ENCODE data around the gene ASB14.

The ASB14 gene

DNA sequence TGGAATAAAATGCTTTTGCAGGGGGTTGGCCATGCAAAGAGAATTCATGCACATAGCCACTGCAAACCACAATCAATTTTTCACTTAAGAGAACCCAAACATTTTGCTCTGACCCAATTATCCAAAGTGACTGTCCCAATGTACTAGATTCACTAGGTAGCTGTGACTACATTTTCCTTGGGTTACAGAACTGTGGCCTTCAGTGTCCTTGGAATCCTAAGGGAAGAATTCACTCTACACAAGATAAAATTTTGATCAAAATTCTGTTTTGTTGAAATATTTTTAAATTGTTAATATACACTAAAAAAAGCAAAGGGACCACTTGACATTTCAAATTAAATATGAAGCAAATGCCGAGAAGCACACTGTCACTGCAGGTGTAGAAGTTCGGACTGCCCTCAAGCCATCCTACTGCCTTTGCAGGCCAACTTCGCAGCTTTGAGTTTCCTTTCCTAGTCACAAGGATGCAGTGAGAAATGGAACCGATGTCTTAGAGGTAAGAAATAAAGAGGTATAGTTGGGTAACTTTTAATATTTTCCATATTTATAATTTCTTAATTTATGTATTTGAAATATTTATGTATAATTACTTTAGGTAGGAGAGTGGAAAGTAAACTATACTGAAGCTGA is 527 bp upstream of the ASB14 start:
- Histone ChIP-seq H3K27ac (ENCODE audit: low read length) (no peak overlapping the region), H3K27me3 (ENCODE audit: control insufficient read depth in 1 of 2, insufficient read depth in 2 of 2, low read length in 2 of 2) (no peaks in the 10 kb centered on the region), H3K9me3 (ENCODE audit: control insufficient read depth in 2 of 2, low read length in 2 of 2) (no peaks in the 10 kb centered on the region), H3K9ac (ENCODE audit: low read length in 2 of 2) (no peak overlapping the region), H3K4me1 (ENCODE audit: control insufficient read depth, insufficient read depth, low read length) (no peaks in the 10 kb centered on the region), H3K4me3 (ENCODE audit: low read length in 2 of 2) (no peak overlapping the region), H3K36me3 (ENCODE audit: control insufficient read depth in 2 of 2, insufficient read depth in 2 of 2, low read length in 2 of 2) (no peaks in the 10 kb centered on the region)

DNA sequence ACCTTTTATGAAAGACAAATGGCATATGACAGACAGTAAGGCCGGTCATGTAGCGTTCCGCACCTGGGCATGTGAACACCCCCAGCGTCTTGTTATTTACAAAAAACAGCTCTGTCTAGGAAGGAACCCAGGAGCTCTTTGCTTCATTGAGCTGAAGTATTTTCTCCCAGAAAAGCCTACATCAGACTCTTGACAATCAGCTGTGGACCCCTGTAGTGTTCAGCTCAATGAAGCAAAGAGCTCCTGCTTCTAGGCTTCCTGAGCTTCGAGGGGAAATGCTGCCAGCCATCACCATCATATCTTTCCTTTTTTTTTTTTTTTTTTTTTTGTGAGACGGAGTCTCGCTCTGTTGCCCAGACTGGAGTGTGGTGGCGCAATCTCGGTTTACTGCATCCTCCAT is 4.1 kb downstream of the ASB14 start:
- no peak overlapping the region for H3K4me3 ChIP-seq (ENCODE audit: low read length in 2 of 2)
- no peaks in the 10 kb centered on the region for H3K4me1 ChIP-seq (ENCODE audit: control insufficient read depth, insufficient read depth, low read length)
- no peaks in the 10 kb centered on the region for H3K9me3 ChIP-seq (ENCODE audit: control insufficient read depth in 2 of 2, low read length in 2 of 2)
- H3K27me3 ChIP-seq (ENCODE audit: control insufficient read depth in 1 of 2, insufficient read depth in 2 of 2, low read length in 2 of 2): no peaks in the 10 kb centered on the region
- no peaks in the 10 kb centered on the region for H3K36me3 ChIP-seq (ENCODE audit: control insufficient read depth in 2 of 2, insufficient read depth in 2 of 2, low read length in 2 of 2)
- no peak overlapping the region for H3K27ac ChIP-seq (ENCODE audit: low read length)
- H3K9ac ChIP-seq (ENCODE audit: low read length in 2 of 2): no peak overlapping the region

DNA sequence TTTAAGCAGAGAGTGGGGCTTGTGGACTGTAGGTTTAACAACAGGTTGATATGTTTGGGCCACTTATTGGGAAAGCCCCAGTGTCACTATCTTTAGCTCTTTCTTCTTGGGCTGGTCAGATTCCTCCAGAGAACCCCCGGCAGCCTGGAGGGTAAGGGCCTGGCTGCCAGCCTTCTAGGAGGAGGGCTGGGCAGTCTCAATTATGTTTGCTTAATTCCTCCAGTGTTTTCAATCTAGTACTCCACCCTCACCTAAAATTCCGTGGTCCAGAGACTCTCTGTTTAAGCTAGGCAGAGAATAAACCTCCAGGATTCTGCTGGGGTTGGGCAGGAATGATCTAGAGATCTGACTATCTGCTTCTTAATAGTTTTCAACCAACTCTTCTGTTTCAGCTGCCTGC is 5.3 kb downstream of the ASB14 start:
- Histone ChIP-seq H3K27ac (ENCODE audit: low read length) (no peak overlapping the region), H3K36me3 (ENCODE audit: control insufficient read depth in 2 of 2, insufficient read depth in 2 of 2, low read length in 2 of 2) (no peaks in the 10 kb centered on the region), H3K9me3 (ENCODE audit: control insufficient read depth in 2 of 2, low read length in 2 of 2) (no peaks in the 10 kb centered on the region), H3K4me3 (ENCODE audit: low read length in 2 of 2) (no peak overlapping the region), H3K9ac (ENCODE audit: low read length in 2 of 2) (no peak overlapping the region), H3K4me1 (ENCODE audit: control insufficient read depth, insufficient read depth, low read length) (no peaks in the 10 kb centered on the region), H3K27me3 (ENCODE audit: control insufficient read depth in 1 of 2, insufficient read depth in 2 of 2, low read length in 2 of 2) (no peaks in the 10 kb centered on the region)

DNA sequence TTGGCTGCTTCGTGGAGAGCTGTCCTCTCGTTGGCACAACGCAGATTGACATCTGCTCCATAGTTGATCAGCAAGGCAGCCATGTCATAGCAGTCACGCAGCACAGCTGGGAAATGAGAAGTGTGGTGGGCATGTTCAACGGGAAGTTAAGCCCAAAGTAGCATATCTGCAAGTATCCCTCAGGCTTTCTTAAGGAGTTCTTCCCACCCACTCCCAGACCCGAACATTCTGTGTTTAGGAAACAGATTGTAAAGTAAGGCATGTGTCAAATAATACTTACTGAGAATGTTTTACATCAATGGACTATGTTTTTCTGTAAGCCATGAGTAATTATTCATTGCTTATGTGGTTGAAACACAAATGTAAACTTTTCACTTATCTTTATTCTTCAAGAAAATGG is 9.2 kb downstream of the ASB14 start:
- Histone ChIP-seq H3K4me3 (ENCODE audit: low read length in 2 of 2) (no peak overlapping the region), H3K4me1 (ENCODE audit: control insufficient read depth, insufficient read depth, low read length) (no peaks in the 10 kb centered on the region), H3K27me3 (ENCODE audit: control insufficient read depth in 1 of 2, insufficient read depth in 2 of 2, low read length in 2 of 2) (no peaks in the 10 kb centered on the region), H3K36me3 (ENCODE audit: control insufficient read depth in 2 of 2, insufficient read depth in 2 of 2, low read length in 2 of 2) (no peaks in the 10 kb centered on the region), H3K27ac (ENCODE audit: low read length) (no peak overlapping the region), H3K9me3 (ENCODE audit: control insufficient read depth in 2 of 2, low read length in 2 of 2) (no peaks in the 10 kb centered on the region), H3K9ac (ENCODE audit: low read length in 2 of 2) (no peak overlapping the region)

DNA sequence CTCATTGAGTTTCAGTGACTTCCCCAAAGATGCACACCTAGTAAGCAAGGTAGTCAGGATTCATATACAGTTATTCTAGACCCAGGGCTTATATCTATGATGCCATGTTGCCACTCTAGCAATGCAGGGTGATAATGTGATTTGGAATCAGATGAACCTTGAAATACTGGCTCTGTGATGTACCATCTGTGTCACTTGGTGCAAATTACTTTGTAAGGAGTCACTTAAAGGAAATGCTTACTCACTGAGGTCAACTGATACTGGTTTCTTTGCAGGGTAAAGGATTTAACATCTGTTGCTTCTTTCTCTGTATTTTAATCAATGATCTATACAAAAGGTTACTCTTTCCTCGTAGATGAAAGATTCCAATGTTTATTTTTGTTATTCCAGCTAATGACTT is 10.8 kb downstream of the ASB14 start:
- Histone ChIP-seq H3K27me3 (ENCODE audit: control insufficient read depth in 1 of 2, insufficient read depth in 2 of 2, low read length in 2 of 2) (no peaks in the 10 kb centered on the region), H3K4me1 (ENCODE audit: control insufficient read depth, insufficient read depth, low read length) (no peaks in the 10 kb centered on the region), H3K27ac (ENCODE audit: low read length) (no peak overlapping the region), H3K36me3 (ENCODE audit: control insufficient read depth in 2 of 2, insufficient read depth in 2 of 2, low read length in 2 of 2) (no peaks in the 10 kb centered on the region), H3K9ac (ENCODE audit: low read length in 2 of 2) (no peak overlapping the region), H3K4me3 (ENCODE audit: low read length in 2 of 2) (no peak overlapping the region), H3K9me3 (ENCODE audit: control insufficient read depth in 2 of 2, low read length in 2 of 2) (no peaks in the 10 kb centered on the region)

DNA sequence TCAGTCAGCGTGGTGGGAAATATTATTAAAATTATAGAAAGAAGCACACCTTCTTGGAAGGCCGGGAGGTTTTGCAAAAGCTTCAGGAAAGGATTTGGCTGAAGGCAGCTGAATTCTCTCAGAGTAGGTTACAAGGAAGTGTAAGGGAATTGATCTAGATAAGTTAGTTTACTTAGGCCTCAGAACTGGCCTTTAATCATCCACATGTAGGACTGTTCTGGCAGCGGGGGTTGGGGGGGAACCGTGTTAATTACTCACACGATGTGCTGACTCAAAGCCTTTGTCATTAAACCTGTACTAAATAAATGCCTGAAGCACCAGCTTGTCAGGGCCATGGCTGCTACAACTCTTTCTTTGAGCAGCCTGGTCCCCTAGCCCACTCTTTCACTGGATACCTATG is 12.8 kb downstream of the ASB14 start:
- H3K27me3 ChIP-seq (ENCODE audit: control insufficient read depth in 1 of 2, insufficient read depth in 2 of 2, low read length in 2 of 2): no peaks in the 10 kb centered on the region
- H3K9ac ChIP-seq (ENCODE audit: low read length in 2 of 2): no peak overlapping the region
- H3K36me3 ChIP-seq (ENCODE audit: control insufficient read depth in 2 of 2, insufficient read depth in 2 of 2, low read length in 2 of 2): peaks cover 0 to 2% of the 10 kb centered on the region in 2 donors
- no peak overlapping the region for H3K27ac ChIP-seq (ENCODE audit: low read length)
- H3K4me1 ChIP-seq (ENCODE audit: control insufficient read depth, insufficient read depth, low read length): no peaks in the 10 kb centered on the region
- H3K4me3 ChIP-seq (ENCODE audit: low read length in 2 of 2): no peak overlapping the region
- H3K9me3 ChIP-seq (ENCODE audit: control insufficient read depth in 2 of 2, low read length in 2 of 2): no peaks in the 10 kb centered on the region

DNA sequence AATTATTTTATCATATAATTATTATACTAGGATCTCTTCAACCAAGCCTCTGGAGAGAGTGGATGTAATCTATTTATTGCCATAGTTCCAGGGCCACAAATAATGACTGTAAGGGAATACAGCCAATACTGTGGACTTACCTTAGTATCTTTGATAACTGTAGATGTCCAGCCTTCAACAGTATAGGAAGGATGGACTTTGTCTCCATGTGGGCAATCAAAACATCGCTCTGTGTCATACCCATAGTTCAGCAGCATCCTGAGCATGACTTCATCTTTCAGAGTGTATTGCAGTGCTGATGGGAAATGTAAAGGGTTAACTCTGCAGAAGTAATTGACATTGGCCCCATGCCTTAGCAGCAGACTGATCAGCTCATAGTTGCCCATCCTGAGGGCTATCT is 14.2 kb downstream of the ASB14 start:
- Histone ChIP-seq H3K9me3 (ENCODE audit: control insufficient read depth in 2 of 2, low read length in 2 of 2) (no peaks in the 10 kb centered on the region), H3K9ac (ENCODE audit: low read length in 2 of 2) (no peak overlapping the region), H3K4me3 (ENCODE audit: low read length in 2 of 2) (no peak overlapping the region), H3K36me3 (ENCODE audit: control insufficient read depth in 2 of 2, insufficient read depth in 2 of 2, low read length in 2 of 2) (peaks cover 3% of the 10 kb centered on the region in 2 donors), H3K4me1 (ENCODE audit: control insufficient read depth, insufficient read depth, low read length) (no peaks in the 10 kb centered on the region), H3K27me3 (ENCODE audit: control insufficient read depth in 1 of 2, insufficient read depth in 2 of 2, low read length in 2 of 2) (no peaks in the 10 kb centered on the region), H3K27ac (ENCODE audit: low read length) (no peak overlapping the region)

DNA sequence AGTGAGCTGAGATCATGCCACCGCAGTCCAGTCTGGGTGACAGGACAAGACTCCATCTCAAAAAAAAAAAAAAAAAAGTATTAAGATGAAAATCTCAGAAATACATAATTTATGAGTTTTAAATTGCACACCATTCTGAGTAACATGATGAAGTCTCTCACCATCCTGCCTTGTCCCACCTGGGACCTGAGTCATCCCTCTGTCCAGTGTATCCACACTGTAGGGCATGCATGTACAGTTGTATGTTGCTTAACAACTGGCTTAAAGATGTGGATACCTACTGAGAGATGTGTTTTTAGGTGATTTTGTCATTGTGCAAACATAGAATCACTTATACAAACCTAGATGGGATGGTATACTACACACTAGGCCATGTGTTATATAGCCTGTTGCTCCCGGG is 17.1 kb downstream of the ASB14 start:
- no peaks in the 10 kb centered on the region for H3K9me3 ChIP-seq (ENCODE audit: control insufficient read depth in 2 of 2, low read length in 2 of 2)
- no peak overlapping the region for H3K9ac ChIP-seq (ENCODE audit: low read length in 2 of 2)
- H3K36me3 ChIP-seq (ENCODE audit: control insufficient read depth in 2 of 2, insufficient read depth in 2 of 2, low read length in 2 of 2): peaks cover 3 to 8% of the 10 kb centered on the region in 2 donors
- H3K4me3 ChIP-seq (ENCODE audit: low read length in 2 of 2): no peak overlapping the region
- H3K27ac ChIP-seq (ENCODE audit: low read length): no peak overlapping the region
- H3K27me3 ChIP-seq (ENCODE audit: control insufficient read depth in 1 of 2, insufficient read depth in 2 of 2, low read length in 2 of 2): no peaks in the 10 kb centered on the region
- no peaks in the 10 kb centered on the region for H3K4me1 ChIP-seq (ENCODE audit: control insufficient read depth, insufficient read depth, low read length)

DNA sequence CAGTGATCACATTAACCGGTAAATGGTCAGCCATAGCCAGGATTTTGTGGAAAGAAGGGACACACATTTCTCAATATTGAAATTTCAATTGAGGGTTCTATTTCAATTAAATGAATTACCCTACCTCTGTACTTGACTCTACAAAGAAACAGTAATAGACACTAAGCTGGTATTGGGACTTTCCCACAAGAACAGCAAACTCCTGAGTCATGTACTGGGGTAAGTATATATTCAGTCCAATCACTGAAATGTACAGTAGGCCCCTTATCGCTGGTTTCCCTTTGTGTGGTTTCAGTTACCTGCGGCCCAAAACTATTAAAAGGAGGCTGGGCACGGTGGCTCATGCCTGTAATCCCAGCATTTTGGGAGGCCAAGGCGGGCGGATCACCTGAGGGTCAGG is 17.6 kb downstream of the ASB14 start:
- H3K4me1 ChIP-seq (ENCODE audit: control insufficient read depth, insufficient read depth, low read length): no peaks in the 10 kb centered on the region
- no peak overlapping the region for H3K4me3 ChIP-seq (ENCODE audit: low read length in 2 of 2)
- H3K27ac ChIP-seq (ENCODE audit: low read length): no peak overlapping the region
- no peaks in the 10 kb centered on the region for H3K9me3 ChIP-seq (ENCODE audit: control insufficient read depth in 2 of 2, low read length in 2 of 2)
- H3K27me3 ChIP-seq (ENCODE audit: control insufficient read depth in 1 of 2, insufficient read depth in 2 of 2, low read length in 2 of 2): no peaks in the 10 kb centered on the region
- peaks cover 6 to 8% of the 10 kb centered on the region in 2 donors for H3K36me3 ChIP-seq (ENCODE audit: control insufficient read depth in 2 of 2, insufficient read depth in 2 of 2, low read length in 2 of 2)
- H3K9ac ChIP-seq (ENCODE audit: low read length in 2 of 2): no peak overlapping the region

DNA sequence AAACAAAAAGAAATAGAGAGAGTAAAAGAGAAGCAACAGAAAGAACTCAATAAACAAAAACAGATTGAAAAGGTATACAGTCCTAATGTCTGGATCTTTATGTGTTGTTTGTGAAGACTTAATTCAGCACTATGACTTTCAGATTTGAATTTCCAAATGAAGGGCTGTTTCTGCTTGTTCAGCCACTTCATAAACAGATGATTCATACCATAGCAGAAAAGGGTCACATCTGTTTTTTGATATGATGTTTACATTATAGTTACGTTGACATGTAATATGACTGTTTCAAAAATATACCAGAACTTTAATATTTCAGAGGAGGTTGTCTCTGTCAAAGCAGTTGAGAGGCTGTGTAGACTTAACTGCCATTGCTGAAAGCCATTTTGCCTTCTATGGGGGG is 24.1 kb downstream of the ASB14 start:
- H3K9me3 ChIP-seq (ENCODE audit: control insufficient read depth in 2 of 2, low read length in 2 of 2): no peaks in the 10 kb centered on the region
- no peak overlapping the region for H3K9ac ChIP-seq (ENCODE audit: low read length in 2 of 2)
- no peak overlapping the region for H3K4me3 ChIP-seq (ENCODE audit: low read length in 2 of 2)
- peaks cover 22 to 35% of the 10 kb centered on the region in 2 donors for H3K36me3 ChIP-seq (ENCODE audit: control insufficient read depth in 2 of 2, insufficient read depth in 2 of 2, low read length in 2 of 2)
- no peak overlapping the region for H3K27ac ChIP-seq (ENCODE audit: low read length)
- H3K27me3 ChIP-seq (ENCODE audit: control insufficient read depth in 1 of 2, insufficient read depth in 2 of 2, low read length in 2 of 2): no peaks in the 10 kb centered on the region
- H3K4me1 ChIP-seq (ENCODE audit: control insufficient read depth, insufficient read depth, low read length): no peaks in the 10 kb centered on the region

DNA sequence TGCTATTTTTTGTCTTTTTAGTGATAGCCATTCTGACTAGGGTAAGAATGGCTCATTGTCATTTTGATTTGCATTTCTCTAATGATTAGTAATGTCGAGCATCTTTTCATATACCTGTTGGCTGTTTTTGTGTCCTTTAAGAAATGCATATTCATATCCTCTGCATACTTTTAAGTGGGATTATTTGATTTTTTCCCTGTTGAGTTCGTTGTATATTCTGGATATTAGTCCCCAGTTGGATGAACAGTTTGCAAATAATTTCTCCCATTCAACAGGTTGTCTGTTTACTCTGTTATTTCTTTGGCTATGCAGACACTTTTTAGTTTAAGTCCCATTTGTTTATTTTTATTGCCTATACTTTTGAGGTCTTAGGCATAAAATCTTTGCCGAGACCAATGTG is 30.6 kb downstream of the ASB14 start:
- H3K9ac ChIP-seq (ENCODE audit: low read length in 2 of 2): no peak overlapping the region
- H3K4me3 ChIP-seq (ENCODE audit: low read length in 2 of 2): no peak overlapping the region
- H3K36me3 ChIP-seq (ENCODE audit: control insufficient read depth in 2 of 2, insufficient read depth in 2 of 2, low read length in 2 of 2): peaks cover 31 to 45% of the 10 kb centered on the region in 2 donors
- H3K27me3 ChIP-seq (ENCODE audit: control insufficient read depth in 1 of 2, insufficient read depth in 2 of 2, low read length in 2 of 2): no peaks in the 10 kb centered on the region
- H3K9me3 ChIP-seq (ENCODE audit: control insufficient read depth in 2 of 2, low read length in 2 of 2): no peaks in the 10 kb centered on the region
- no peak overlapping the region for H3K27ac ChIP-seq (ENCODE audit: low read length)
- no peaks in the 10 kb centered on the region for H3K4me1 ChIP-seq (ENCODE audit: control insufficient read depth, insufficient read depth, low read length)
